NCI-H1930 (cell line): Measurements from ENCODE around the gene SMIM34.
"Not testable (repeated sequence)": the region's sequence is repeated elsewhere in the genome, so short reads cannot be mapped to it uniquely, and the experiment has no call there.

Source experiments
- DNase-seq, 2 experiments: peaks; one replicate each; lab custom pipeline; 2025; lab: John Stamatoyannopoulos, UW

The SMIM34 gene, protein sequence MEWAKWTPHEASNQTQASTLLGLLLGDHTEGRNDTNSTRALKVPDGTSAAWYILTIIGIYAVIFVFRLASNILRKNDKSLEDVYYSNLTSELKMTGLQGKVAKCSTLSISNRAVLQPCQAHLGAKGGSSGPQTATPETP

DNA sequence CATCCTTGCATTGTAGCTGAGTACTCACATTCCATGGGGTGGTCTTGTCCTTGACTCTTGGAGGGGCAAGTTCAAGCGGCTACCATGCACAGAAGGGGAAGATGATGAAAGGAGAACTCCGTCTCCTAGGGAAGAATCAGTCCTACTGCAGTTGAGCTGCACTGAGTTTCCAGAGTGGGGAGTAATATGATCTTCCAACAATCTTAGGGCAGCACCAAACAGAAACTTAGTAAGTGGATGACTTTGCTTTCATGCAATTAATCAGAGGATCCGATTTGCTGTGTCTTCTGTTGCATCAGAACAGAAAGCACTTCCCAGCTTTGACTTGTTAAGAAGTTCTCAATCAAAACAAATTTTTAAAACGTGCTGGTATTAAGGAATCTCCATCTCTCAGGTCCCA lies at the start of gene SMIM34:
SMIM34 (minus strand) TSS at position 147 of the 400 bp plus-strand sequence; CDS start at position 35, 112 bp downstream.
- not testable (repeated sequence) for DNase-seq

DNA sequence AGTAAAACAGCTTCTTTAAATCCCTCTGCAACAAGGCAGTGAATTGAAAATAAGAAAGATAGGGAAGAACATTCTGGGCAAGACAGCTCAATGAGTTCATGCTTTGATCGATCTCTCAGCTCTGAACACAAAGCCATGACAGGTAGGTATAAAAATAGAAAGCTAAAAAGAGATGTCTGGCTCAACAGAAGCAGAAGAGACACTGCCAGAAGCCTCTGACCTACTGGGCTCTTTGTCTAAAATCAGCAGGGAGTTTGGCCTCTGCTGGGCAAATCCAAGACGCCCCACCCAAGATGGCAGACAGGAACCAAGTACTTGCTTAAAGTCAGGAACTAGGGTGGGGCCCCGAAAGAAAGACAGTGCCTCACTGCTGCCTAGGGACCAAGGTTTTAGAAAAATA lies 43.6 kb upstream of the SMIM34 start:
- DNase-seq = not testable (repeated sequence)

DNA sequence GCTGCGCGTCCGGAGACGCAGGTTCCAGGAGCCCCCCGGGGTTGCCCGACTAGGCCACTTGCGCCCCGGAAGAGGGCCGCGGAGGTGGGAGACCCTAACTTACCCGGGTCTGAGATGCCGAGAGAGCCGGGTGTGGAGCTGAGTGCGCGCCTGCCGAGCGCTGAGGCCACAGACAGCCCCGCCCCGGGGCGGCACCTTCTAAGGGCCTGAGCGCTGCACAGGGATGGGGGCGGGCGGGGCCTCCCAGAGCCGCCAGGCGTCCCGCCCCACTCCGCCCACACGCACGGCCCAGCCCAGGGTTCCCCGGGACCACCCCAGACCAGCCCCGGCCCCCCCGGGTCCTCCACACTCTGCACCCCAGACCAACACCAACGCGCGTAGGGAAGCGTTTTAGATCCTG lies 35.7 kb upstream of the SMIM34 start:
- not testable (repeated sequence) for DNase-seq

DNA sequence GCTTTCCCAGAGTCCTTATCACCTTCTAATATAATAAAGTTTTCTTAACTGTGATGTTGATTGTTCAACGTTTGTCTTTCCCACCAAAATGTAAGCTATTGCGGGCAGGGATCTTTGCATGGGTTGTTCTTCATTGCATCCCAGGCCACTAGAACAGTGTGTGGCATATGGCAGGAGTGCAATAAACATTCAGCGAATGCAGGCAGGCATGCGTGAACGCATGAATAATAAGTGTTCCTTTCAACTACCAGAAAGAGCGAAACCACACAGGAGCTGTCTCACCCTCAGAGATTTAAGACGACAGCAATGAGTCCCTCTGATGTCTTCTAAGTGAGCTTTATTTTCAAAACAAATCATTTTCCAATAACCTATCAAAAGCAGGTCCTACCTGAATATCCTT lies 34.5 kb upstream of the SMIM34 start:
- DNase-seq = not testable (repeated sequence)

DNA sequence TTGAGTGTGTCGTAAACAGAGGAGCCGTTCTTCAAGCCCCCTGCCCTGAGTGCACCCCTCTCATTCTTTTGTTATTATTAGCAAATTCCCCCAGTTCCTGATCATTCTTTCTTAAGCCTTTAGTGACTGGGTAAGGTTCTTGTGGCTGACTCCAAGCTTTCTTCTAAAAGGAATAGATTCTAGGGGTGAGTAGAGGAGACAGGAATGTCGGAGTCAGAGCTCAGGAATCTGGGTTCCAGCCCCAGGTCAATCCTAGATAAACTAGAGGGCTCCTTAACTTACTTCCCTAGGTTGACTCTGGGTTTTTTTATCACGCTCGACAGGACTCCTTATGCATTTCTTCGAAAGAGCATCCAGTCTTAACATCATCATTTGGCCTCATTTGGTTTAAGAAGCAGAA lies 32.4 kb upstream of the SMIM34 start:
- not testable (repeated sequence) for DNase-seq

DNA sequence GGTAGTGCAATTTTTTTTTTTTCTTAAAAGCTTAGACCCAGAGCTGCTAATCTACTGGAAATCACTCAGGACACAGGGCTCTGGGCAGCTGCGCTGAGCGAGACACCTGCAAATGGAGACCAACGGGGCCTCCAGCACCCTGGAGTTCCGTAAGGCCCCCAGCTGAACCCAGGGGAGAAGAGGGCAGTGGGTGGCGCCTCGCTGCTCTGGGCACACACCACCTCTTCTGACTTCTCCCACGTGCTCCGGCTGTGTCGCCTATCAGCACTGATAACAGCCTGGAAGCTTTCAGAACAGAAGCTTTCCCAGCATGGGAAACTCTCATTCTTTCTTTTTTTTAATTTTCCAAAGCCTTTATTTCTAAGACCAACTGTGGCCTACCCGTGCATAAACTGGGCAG lies 31.9 kb upstream of the SMIM34 start:
- not testable (repeated sequence) for DNase-seq

DNA sequence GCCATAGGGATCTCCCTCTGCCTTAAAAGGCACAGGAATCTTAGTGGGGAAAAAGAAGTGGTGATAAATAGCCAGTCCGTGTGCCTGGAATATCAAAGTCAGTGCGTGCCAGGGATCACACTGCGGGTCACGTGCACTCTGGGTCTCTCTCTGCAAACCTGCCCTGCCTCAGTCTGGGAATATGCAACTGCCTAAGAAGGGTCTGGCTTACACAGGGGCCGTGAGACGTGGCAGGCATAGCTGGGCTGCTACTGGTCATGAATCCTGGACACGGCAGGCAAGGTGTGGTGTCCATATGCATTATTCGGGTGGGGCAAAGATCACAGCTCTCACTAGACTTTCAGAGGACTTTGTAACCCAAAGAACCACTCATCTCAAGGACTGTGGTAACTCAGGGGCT lies 23.3 kb upstream of the SMIM34 start:
- DNase-seq = not testable (repeated sequence)

DNA sequence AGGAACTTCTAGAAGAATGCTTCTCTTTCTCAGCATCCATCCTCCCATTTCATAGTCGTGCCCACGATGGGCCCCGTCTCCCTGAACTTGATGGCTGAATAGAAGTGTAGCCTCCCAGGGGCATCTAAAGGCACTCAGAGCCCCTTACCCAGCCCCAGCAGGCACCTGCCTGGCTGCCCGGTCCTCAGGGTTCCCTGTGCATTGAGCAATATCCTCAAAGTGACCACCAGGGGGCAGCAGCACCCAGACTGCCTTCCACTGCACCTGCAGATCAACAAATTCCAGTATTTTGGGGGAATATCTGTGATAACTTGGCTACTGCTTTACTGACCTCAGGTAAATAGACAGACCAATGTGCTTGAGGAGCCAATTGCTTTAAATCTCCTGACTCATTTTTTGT lies 19.7 kb upstream of the SMIM34 start:
- DNase-seq = not testable (repeated sequence)

DNA sequence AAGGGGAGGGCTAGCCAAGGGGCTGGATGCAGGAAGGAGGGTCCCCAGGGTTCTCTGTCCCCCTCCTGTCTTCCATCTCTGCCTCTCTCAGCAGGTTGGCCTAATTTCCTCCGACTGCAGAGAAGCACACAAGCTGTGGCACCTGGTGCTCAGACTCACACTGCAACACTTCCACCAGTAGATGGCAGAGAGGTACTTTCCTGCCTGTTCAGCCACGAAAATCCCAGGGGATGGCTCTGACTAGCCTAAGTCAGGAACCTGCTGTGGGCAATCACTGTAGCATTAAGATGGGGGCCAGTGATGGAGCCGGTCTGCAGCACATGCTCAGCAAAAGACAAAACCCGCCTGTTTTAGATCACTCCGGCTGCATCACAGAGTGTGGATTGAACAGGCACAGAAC lies 6.0 kb upstream of the SMIM34 start:
- not testable (repeated sequence) for DNase-seq

DNA sequence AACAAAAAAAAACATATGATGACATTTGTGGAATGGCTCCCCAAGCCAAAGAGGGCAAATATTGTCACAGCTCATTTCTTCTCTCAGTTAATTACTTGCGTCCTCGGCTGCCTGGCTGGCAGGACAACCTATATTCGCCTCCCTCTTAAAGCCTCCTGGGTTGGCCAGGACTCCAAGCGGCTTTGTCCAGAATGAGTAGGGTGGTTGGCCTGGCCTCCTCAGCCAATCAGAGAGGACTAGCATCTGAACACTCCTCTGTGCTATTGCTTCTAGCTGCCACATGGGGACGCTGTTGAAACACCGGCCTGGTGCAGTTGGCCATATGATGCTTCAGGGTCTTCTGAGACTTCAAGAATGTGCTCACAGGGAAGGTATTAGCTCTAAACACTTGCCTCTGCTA lies 4.7 kb upstream of the SMIM34 start:
- not testable (repeated sequence) for DNase-seq

DNA sequence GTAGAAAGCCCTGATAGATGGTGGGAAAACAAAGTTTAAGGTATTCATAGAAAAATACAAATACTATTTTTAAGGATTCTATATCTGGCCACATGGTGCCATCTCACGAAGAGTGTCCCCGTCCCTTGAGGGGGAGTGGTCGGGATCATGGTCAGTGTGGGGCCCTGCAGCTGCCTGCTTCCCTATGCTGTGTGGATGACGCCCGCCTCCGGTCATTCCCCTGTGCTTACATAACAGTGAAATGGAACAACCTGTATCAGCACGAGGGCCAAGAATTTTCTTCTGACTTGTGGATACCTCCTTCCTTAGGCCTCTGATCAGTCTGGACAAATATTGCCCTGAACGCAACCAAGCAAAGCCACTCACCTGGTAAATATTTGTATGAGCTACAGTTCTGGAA lies 3.6 kb upstream of the SMIM34 start:
- not testable (repeated sequence) for DNase-seq

DNA sequence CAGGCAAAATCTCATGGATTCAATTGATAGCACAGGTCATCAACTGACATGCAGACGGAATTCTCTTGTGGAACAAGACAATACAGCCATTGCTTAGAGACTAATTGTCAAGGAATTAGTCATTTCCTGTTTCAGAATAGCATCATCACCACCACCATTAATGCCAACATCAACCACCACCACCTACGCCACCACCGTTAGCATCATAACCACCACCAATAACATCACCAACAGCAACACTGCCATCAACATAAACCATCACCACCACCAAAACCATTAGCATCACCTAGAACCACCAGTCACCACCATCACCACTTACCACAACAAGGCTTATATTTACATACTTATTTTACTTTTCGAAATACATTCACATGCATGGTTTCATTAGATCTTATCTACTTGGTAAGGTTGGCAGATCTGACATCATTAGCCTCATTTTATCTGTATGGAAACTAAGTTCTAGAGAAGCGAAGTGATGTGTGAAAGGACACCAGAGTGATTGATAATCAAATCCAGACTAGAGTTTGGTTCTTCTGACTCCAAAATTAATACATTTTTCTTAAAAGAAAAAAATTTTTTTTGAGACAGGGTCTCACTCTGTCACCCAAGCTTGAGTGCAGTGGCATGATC lies 6.2 kb downstream of the SMIM34 start:
- DNase-seq = not testable (repeated sequence)

DNA sequence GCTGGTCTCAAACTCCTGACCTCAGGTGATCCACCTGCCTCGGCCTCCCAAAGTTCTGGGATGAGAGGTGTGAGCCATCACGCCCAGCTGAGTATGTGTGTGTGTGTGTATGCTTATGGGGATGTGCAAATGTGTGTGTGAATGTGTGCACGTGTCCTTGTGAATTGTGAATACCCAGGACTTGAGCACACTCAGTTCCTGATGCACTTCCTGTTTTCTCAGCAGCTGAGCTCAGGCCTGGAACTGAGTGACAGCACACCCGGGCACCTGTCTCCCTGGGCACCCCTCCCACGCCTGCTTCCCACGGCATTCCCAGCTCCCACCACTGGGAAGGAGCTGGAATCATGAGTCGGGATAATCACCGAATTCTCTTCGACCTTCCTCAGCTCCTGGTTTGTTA lies 16.5 kb downstream of the SMIM34 start:
- not testable (repeated sequence) for DNase-seq

DNA sequence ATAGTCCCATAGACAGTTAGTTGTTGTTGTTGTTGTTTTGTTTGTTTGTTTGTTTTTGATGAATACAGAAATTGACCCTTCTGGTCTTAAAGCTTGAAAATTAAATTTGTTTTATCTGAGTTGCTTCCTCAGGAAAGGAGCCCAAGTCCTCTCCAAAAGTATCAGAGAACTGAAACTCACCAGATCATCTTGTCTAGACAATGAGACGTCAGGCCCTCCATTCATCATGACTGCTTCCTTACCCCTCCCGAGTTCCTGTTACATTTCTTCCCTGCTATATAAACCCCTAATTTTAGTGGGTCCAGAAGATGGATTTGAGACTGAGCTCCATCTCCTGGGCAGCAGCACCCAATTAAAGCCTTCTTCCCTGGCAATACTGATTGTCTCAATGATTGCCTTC lies 17.1 kb downstream of the SMIM34 start:
- not testable (repeated sequence) for DNase-seq

DNA sequence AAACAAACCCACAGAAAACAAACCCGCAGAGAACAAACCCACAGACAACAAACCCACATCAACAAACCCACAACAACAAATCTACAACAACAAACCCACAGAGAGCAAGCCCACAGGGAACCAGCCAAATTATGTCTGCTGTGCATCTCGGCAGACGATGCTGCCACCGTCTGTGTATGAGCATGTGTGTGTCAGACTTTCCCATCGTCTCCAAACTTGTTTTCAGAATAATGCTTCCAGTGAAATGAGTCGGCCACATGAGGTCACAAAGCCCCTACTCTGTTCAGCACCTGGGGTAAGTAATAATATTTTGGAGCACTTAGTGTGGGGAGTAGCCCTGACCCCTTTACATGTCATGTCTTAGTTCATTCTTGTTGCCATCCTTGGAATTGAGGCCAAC lies 17.6 kb downstream of the SMIM34 start:
- DNase-seq = not testable (repeated sequence)

DNA sequence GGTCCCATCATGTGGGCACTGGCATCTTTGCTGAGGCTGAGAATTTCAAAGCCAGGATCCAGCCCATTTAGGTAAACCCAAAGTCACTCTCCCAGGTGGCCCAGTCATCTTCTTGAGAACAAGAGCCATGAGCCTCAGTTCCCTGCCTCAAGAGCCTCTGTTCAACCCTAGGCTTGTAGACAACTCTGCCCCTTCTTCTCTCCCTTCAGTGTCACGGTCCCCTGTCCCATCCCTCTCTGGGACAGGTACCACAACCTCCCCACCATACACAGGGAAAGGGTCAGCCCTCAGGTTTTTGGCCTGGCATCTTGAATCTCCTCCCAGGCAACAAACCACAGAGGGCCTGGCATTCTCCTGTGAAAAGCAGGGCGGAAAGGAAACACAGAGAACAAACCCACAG lies 18.1 kb downstream of the SMIM34 start:
- DNase-seq = not testable (repeated sequence)

DNA sequence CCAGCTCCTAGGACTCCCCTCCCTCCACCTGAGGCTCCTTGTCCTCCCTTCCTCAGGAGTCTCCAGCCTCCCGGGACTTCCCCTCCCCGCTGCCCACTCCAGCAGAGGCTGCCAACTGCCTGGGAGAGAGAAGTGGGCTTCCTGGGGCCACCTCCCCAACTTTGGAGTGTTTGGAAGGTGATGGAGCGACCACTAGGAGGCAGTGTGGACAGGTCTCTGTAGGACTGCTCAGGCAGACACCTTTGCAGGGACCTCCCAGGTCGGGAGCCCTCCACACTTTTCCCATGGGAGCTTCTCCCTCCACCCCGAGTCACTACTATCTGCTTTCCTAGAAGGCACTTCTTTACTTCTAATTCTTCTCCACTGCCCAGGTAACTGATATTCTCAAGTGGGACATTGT lies 19.0 kb downstream of the SMIM34 start:
- DNase-seq = not testable (repeated sequence)

DNA sequence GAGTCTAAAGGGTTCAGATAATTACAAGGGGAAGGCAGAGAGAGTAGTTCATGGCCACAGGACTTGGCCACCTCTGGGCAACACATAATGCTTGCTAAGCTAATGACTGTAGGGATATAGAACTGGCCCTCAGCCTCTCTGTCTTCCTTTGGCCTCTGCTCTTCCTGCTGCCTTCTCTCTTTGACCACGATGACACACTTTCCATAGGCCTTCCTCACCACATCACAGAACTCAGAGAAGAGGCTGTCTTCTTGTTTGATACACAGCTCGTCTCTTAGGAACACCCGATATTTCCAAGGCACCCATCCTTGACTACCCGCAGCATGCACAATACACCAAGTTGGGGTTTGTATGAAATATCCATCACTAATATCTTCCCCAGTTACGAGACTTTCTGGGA lies 23.2 kb downstream of the SMIM34 start:
- DNase-seq = not testable (repeated sequence)

DNA sequence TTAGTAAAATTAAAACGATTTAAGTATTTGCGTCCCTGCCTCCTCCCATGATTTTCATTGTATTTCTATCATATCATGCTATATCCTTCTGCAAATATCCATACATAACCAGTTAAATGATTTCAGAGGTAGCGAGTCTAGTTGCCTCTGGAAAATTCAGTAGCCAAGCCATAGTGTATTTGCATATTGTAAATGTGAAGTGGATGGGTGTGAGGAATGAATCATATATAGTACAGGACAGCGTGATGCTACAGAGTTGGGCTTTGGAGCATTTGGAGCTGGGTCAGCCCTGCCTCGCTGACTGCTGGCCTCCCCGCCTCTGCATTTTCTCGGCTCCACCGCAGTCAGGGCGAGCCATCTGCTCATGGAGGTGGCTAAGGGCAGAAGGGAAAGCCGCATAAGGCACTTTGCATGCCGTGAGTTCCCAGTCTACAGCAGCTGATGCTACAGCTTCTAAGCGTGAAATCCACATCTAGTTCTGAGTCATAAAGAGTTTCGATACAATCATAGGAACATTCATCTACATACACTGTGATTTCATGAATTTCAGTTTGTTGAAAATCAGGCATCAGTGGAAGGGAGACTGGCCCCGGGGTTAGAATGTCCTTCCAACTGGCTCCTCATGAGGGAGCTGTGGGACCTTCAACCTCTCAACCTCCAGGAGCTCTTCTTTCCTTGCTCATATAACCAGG lies 39.9 kb downstream of the SMIM34 start:
- DNase-seq = not testable (repeated sequence)

DNA sequence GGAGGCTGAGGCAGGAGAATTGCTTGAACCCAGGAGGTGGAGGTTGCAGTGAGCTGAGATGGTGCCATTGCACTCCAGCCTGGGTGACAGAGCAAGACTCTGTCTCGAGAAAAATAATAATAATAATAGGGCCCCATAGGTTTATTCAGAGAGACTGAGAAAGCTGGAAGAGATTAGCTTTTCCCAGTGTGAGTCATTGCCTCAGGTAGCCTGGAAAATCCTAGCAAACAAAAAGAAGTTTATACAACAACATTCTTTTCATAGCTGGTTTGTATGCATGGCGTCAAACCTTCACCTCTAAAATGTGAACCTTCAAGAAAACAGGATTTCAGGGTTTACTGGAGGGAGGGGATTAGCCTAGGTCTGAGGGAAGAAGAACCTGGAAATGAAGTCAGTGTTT lies 40.6 kb downstream of the SMIM34 start:
- not testable (repeated sequence) for DNase-seq

DNA sequence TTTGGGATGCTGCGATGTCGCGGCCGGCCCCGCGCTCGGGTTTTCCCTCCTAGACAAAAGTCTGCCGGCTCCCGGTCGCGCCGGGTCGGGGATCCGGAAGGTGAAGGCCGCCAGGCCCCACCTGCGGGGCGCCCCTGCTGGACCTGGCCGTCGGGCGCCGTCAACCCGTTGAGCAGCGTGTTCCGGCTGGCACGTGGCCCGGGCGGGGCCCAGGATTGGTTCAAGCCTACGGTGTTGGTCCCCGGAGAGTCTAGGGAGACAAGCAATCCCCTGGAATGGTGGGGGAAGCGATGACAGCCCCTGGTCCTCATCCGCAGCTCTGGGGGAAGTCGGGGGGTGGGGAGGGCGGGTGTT lies 48.2 kb downstream of the SMIM34 start:
- not testable (repeated sequence) for DNase-seq

DNA sequence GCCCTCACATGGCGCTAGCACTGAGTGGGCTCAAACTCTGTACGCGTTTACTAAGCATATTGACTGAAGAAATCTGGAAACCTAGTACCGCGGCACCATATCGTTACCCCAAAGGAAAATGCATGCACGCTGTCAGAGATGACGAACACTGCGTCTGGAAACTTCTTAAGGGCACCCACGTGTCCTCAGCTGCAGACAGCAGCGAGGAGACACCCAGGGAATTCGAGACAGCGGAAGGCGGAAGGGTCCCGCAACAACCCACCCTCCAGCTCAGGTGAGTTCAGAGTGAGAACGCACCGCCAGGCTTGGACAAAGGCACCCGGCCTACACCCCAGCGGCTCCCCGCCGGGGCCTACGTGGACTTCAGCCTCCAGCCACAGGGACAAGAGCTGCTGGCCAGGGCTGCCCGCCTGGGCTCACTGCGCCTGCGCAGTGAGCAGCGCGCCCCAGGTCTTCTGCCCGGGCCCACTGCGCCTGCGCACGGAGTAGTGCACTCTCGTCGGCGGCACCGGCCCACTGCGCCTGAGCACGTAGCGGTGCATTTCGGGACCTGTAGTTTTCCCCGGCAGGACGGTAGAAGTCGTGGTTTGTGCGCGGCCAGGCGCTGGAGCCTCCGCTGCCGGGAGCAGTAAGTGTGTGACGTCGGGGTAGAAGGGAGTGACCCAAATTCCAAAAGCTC lies 48.7 kb downstream of the SMIM34 start, which contains the start of gene SMIM11:
SMIM11 (plus strand) TSS at position 568 of the 679 bp plus-strand sequence. CDS start 3,998 bp downstream, outside the sequence.
- DNase-seq = not testable (repeated sequence)

DNA sequence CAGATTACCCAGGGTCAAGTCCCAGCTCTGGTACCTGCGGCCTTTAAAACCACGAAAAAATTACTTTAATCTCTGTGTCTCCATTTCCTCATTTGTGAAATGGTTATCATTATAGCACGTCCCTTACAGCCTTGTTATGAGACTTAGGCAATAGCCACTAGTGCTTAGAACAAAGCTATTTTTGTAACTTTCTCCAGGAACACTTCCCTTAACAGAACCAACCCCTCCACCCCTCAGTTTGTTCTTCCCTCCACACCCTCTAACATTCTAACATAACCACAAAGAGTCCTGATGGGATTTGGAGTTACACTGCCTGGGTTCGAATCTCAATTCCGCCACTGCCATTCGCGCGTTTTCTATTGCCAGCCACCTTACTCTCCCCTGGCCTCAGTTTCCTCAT lies 49.3 kb downstream of the SMIM34 start:
- DNase-seq = not testable (repeated sequence)
